Right hindlimb (tissue), 1 donor: ENCODE measurements around the gene CEND1.

ENCODE experiments used
- DNase-seq: peaks from one replicate; pipeline ENCODE4 v3.0.0-alpha.2; 2018

Gene CEND1

DNA sequence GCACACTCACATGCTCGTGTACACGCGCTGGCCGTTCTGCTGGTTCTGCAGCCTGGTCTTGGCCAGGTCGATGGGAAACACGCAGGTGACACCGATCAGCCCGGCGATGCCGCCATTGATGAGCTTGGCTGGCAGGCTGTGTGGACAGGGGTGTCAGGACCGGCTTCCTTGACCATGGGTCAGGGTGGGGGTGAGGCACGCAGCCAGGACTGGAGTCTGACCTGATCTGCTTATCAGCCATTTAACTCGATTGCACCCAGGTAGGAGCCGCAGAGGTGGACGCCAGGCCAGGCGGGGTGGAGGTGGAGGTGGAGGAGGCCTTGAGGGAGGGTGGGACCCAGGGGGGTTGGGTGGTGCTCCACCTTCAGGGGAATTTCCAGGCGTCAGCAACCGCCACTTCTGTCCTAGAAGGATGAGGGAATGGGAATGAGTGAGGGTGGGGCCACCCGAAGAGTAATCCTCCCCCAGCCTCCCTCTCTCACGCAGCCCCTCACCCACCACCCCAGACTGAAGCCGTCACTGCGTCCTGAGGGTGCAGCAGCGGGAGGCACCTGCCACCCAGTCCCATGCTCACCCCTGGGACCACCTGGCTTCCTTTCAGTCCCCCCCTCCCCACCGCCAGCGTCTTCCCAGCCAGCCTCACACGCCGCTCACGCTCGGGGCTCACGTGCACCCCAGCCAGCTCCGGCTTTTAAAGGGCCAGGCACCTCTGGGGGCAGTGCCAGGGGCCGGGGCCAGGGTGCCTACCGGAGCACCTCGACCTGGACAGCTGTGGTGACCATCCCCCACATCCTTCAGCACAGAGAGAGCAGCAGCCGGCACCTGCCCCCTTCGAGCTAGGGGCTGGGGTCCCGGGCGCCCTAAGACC is 5.1 kb upstream of the CEND1 start:
- no peak for DNase-seq

DNA sequence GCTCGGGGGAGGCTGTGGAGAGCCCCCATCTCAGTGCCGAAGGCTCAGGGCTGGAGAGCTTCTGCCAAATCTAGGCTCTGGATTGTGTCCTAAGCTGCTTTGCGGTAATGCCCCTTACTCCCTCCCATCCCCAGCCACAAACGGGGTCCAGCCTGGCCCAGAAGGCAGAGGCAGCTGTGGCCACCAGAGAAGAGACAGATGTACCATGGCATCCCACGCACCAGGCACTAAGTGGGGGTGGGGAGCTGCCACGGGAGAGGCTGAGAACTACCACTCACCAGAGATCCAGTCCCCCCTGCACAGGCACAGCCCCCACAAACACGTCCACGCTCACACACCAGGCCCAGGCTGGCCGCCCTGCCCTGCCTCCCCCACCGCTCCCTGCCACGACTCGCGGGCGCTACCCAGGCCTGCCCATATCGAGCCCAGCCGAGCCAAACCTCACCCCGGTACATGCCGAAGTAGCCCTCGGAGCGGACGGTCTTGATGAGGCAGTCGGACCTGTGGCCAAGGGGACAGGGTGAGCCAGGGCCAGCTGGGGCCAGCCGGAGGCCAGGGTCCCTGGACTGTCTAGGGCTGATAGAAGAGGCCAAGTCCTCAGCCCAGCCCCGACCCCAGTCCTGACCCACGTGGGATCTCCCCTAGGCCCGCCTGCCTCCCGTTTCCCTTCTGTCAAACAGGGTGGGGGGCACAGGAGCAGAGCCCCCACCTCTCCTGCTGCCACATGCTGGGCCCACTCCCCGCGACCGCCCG is 4.3 kb upstream of the CEND1 start:
- no peak for DNase-seq

- no peak for DNase-seq
Measured at GRCh38 chr11:793556-793955, 3.7 kb upstream of the CEND1 start.

DNA sequence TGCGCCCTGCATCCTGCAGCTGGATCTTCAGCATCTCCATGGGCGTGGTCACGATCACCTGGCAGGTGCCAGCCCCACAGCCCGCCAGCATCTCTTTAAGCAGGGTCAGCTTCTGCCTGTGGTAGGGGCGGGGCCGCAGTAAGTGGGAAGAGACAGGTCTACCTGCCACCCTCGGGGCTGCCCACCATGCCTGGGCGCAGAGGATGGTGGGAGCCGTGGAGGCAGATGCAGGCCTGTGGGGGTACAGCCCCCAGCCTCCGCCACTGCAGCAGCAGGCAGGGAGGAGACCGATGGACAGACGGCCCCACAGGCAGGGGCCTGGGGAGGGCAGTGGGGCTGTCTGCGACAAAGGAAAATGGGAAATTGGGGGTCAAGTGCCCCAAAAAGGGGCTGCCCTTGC is 3.0 kb upstream of the CEND1 start:
- no peak for DNase-seq

DNA sequence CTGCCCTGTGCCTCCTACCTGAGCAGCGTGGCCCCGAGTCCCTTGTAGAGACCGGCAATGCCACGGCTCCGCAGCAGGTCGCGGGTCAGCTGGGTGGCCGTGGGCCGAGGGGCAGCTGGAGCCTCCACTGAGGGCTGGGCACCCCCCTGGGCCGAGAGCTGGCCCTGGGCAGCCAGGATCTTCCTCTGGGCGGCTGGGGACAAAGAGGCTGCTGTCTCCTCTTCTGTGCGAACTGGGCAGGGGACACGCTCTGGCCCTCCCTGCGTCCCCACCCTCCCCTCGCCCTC is 2.6 kb upstream of the CEND1 start:
- no peak for DNase-seq

DNA sequence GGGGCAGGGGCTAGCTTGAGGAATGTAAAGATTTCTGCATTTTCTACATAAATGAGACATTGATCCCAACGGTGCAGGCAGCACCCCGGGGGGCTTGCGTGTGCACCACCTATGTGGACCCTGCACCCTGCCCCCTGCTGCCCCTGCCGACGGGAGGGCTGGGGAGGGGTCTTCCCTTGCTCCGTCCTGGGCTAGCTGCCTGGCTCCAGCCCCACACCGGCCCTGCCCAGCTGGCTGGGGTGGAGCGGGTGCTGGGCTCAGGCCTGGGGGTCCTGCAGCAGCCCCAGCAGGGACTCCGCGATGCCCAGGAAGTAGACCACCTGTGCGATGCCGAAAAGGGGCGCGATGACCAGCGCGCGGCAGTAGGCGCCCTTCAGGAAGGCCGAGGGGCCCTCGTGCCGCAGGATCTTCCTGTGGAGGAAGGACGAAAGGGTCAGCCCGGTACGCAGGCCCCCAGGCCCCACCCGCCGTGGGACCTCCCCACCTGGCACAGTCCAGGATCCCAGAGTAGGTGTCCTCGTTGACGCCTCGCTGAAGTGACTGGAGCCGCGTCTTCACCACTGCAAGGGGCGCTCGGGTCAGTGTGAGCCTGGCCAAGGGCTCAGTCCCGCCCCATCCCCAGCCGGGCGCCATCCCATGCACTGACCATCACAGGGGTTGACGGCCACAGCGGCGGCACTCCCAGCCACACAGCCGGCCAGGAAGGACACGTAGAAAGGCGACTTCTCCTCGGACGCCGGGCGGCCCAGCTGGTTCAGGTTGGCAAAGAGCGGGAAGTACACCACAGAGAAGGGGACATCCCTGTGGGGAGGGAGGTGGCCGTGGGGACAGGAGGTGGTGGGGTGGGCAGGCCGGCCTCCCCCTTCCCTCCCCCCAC is 2.0 kb upstream of the CEND1 start:
- DNase-seq = no peak

- DNase-seq = no peak
Measured at GRCh38 chr11:790721-791564, 1.1 kb upstream of the CEND1 start.

- DNase-seq = no peak
Measured at GRCh38 chr11:788953-789940, 643 bp downstream of the CEND1 start.

- DNase-seq = no peak
Measured at GRCh38 chr11:788009-788640, 1.8 kb downstream of the CEND1 start.

DNA sequence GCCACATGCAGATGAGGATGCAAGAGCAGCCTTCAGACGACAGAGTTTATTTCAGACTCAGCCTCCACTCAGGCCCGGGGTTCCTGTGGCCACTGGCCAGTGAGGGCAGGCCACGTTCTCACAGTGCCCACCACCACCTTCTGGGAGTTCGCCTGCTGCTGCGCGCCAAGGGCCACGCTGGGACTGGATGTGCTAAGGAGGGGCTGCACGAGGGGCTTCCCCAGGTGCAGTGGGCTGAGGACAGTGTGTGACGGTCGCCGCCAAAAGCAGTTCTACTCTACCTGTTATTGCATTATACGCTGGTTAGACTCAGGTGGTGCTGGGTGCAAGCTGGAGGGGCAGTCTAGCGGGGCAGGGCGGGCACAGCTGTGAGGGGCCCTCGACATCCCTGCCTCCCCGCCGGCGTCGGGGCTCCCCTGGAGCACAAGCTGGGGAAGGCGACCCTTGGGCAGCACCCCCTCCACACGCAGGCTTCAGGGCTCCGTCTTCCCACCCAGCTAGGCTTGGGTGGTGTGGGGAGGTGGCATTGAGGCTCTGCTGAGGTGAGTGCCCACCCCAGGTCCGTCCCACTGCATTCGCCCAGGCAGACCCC is 2.7 kb downstream of the CEND1 start:
- no peak for DNase-seq

- DNase-seq = no peak
Measured at GRCh38 chr11:786235-787083, 3.4 kb downstream of the CEND1 start.

DNA sequence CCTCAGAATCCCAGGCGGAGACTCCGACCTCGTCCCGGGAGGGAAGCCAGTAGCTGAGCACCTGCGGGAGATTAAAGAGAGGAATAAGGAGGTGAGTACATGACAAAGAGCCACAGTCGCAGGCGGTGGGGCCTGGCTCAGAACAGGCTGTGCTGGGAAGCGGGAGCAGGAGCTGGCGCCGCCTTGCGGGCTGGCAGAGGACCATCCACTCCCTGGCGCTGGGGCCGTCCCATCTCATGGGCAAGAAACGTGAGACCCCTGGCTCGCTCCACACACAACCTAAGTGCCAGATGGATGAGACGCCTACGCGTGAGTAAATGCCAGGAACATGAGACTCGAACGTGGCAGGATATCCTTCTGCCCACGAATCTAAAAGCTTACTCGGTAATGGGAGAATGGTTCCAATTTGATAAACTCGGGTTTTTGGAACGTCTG is 6.3 kb downstream of the CEND1 start:
- peak; percentile 88 for DNase-seq

DNA sequence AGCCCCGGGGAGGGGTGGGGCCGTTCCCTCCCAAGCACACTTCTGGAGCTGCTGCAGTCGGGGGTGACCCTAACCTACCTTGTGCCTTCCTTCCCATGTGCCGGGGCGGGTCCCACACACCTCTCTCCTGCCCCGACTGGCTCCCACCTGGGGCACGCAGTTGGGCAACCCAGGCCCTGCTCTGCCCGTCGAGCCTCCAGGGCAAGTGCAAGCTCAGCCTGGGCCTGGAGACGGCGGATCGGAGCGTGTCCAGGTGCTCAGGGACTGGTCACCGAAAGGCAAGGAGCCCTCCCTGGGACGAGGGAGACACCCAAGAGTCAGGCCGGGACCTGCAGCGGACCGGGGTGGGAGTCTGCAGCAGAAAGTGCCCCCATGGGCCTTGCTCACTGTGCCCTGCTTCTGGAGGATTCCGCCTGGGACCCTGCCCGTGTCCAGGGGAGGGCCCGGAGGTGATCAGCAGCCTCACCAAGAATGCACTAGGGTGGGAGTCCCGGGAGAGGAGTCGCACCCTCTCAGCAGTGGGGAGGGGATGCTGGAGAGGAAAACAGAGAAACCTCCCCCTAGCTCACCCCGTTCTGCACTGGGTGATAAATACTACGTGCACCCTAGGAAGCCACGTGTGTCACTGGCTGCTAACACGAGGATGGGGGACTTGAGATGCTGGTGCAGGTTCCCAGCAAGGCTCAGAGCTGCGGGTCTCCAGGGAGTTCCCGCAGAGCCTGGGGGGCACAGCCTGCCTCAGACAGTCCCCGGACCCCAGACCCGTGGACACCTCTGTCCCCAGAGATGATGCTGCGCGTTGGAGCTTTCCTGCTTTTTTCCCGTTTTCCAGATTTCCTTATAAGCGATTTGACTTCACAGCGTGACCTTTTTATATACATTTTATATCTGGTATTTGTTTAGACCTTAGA is 7.4 kb downstream of the CEND1 start:
- DNase-seq = no peak

DNA sequence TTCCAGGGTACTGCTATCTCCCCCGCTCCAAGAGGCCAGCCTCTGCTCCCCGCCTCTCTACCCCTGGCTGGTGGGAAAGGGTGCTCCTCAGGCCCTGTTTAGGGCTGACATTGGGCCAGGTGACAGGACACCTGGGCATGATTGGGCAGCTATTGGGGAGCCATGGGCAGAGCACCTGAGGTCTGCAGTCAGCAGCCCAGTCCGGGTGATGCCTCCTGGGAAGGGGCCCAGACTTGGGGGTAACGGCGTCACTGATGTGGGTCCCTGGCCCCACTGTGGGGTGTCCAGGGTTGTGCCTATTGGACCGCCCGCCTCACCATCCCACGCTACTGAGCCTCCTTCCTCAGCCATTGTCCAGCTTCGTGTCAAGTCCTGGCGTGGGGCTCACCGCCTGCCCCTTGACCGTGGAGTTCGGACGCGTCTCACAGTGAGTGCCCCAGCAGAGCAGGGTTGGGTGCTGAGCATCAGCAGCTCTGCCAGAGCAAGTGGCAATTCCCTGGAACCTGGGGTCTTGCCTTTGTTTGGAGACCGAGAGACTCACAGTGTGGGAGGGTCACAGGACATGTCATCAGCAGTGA is 9.8 kb downstream of the CEND1 start:
- DNase-seq = peak; percentile 14

- peak; percentile 11 for DNase-seq
Measured at GRCh38 chr11:778976-779954, 10.6 kb downstream of the CEND1 start.
